ENCODE results near the gene CLIC4.

The CLIC4 gene

GRCh38 chr1:24858277-24858676 is 113.0 kb downstream of the CLIC4 start:
- no peak overlapping the region for H3K4me3 ChIP-seq (ENCODE audit: low read depth, low read length)
- no peak for TF ChIP-seq CTCF (IDR thresholded peaks at IDR 0.05; ENCODE audit: borderline replicate concordance, insufficient read depth, low read depth, low read length)

DNA sequence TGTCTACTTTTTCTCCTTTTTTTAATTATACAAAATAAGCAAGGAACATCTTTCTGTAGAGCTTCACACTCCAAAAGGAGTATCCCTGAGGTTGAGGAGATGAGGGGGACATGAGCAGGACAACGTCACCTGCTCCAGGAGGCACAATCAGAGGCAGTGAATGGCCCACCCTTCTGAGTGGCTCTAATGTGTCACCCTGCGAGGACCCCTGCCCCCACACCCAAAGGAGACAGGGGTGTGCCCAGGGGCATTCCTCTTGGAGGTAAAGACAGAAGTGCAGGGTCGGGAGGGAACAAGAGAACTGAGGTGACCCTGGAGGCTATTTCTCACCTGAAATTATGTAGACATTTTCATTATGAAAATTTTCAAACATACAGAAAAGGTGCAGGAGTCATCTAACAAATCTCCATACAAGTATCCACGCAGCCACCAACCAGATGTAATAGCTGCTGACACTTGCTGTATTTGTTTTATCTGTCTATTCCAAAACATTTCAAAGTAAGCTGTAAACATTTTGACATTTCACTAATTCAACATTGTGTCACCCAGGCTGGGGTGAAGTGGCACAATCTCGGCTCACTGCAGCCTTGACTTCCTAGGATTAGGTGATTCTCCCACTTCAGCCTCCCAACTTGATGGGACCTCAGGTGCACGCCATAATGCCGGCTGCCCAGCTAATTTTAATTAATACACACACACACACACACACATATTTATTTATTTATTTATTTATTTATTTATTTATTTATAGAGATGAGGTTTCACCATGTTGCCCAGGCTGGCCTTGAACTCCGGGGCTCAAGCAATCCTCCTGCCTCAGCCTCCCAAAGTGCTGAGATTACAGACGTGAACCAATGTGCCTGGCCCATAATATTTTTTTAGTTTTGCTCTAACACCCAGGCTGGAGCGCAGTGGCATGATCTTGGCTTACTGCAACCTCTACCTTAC is 114.1 kb downstream of the CLIC4 start:
- no peak for TF ChIP-seq CTCF (IDR thresholded peaks at IDR 0.05; ENCODE audit: borderline replicate concordance, insufficient read depth, low read depth, low read length)
- no peak overlapping the region for H3K4me3 ChIP-seq (ENCODE audit: low read depth, low read length)

- TF ChIP-seq CTCF (IDR thresholded peaks at IDR 0.05; ENCODE audit: borderline replicate concordance, insufficient read depth, low read depth, low read length): no peak
- no peak overlapping the region for H3K4me3 ChIP-seq (ENCODE audit: low read depth, low read length)
Measured at GRCh38 chr1:24860841-24861240, 115.6 kb downstream of the CLIC4 start.

- no peak for TF ChIP-seq CTCF (IDR thresholded peaks at IDR 0.05; ENCODE audit: borderline replicate concordance, insufficient read depth, low read depth, low read length)
- H3K4me3 ChIP-seq (ENCODE audit: low read depth, low read length): no peak overlapping the region
Measured at GRCh38 chr1:24861821-24862727, 116.8 kb downstream of the CLIC4 start.

DNA sequence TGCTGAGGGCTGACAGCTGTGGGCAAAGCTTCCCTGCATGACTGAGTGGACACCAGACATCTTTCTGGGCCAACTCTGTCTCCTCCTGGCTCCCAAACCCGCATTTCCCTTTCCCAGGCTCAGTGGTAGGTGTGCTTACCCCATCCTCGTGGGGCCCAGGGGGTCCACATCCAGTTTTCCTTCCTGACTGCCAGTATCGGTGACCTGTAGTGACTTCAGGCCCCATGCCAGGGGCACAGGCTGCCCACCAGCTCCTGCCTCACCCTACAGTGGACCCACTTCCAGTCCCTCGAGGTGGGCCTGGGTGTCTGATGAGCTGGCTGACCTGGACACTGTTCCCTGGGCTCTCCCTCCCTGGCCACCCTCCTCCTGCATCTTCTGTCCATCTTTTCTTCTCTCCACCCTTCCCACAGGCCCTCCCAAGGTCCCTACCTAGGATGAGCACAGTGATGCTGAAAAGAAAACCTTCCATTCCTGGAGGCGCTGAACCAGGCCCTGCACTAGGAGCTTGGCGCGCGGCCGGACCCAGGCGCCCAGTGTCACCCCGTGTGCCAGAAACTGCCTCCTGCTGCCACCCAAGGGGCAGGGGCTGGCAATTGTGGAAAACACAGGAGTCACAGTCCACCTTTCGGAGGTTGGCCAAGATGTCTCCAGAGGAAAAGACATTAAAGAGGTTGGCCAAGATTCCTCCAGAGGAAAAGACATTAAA is 117.7 kb downstream of the CLIC4 start:
- no peak overlapping the region for H3K4me3 ChIP-seq (ENCODE audit: low read depth, low read length)

More for the DNA sequence above, 117.7 kb downstream of the CLIC4 start:
- no peak for TF ChIP-seq CTCF (IDR thresholded peaks at IDR 0.05; ENCODE audit: borderline replicate concordance, insufficient read depth, low read depth, low read length)

All from GM12875 (cell line).